Activated B cell treated with CpG ODN at 0.5 μM for 24 hours (primary cell): ENCODE measurements around the gene MRPL34. TPM values are rescaled to one million over a fixed set of nuclear protein-coding genes. Genes with fewer than 3 reads are reported as not detected.

Experiments
- ATAC-seq: fragments of 200-7000 bp; cut with Tn5 transposase; one replicate; pipeline ENCODE4 v1.10.0; 2021; ENCODE audit warnings: low read depth, mild to moderate bottlenecking, moderate library complexity
- CTCF ChIA-PET: fragments of 350-600 bp; sonication (Branson Sonifier 250); formaldehyde crosslinking; loops from one replicate; lab custom pipeline; 2021; ENCODE audit warnings: antibody characterized with exemption; lab: Charles Lee
- POLR2A ChIA-PET: fragments of 350-600 bp; sonication (Branson Sonifier 250); formaldehyde crosslinking; loops from one replicate; lab custom pipeline; 2021; ENCODE audit warnings: antibody characterized with exemption; lab: Charles Lee
- DNase-seq: peaks from one replicate; pipeline ENCODE4 v3.0.0; 2022
- H3K27ac Mint-ChIP-seq: one replicate; pipeline ENCODE4 v1.8.0; 2020; ENCODE audit warnings: mixed read lengths
- H3K27me3 Mint-ChIP-seq: one replicate; pipeline ENCODE4 v1.8.0; 2021; ENCODE audit warnings: mixed read lengths
- H3K36me3 Mint-ChIP-seq: one replicate; pipeline ENCODE4 v1.8.0; 2021; ENCODE audit warnings: low read depth, mixed read lengths
- H3K4me1 Mint-ChIP-seq: one replicate; pipeline ENCODE4 v1.8.0; 2021; ENCODE audit warnings: mixed read lengths
- H3K4me3 Mint-ChIP-seq: one replicate; pipeline ENCODE4 v1.8.0; 2020; ENCODE audit warnings: mild to moderate bottlenecking, mixed read lengths
- H3K9me3 Mint-ChIP-seq: one replicate; pipeline ENCODE4 v1.8.0; 2020; ENCODE audit warnings: mixed read lengths
- intact Hi-C: fragments of 100-400 bp; cut with micrococcal nuclease; formaldehyde crosslinking; loops from one replicate; pipeline ENCODE4 v1.15.1; 2024
- total RNA-seq: library from RNA; stranded (reverse); gene quantifications from 2 replicates; pipeline ENCODE4 v1.2.3, GENCODE V29; 2022
- TF ChIP-seq, protein P1 (sequence below): fragments of 200-600 bp; IDR thresholded peaks from one replicate; pipeline ENCODE4 v1.8.0; 2022; ENCODE audit warnings: antibody characterized with exemption, mild to moderate bottlenecking

MRPL34 gene
- total RNA-seq, 1 donor from 2014 or later: 38.2 TPM

DNA sequence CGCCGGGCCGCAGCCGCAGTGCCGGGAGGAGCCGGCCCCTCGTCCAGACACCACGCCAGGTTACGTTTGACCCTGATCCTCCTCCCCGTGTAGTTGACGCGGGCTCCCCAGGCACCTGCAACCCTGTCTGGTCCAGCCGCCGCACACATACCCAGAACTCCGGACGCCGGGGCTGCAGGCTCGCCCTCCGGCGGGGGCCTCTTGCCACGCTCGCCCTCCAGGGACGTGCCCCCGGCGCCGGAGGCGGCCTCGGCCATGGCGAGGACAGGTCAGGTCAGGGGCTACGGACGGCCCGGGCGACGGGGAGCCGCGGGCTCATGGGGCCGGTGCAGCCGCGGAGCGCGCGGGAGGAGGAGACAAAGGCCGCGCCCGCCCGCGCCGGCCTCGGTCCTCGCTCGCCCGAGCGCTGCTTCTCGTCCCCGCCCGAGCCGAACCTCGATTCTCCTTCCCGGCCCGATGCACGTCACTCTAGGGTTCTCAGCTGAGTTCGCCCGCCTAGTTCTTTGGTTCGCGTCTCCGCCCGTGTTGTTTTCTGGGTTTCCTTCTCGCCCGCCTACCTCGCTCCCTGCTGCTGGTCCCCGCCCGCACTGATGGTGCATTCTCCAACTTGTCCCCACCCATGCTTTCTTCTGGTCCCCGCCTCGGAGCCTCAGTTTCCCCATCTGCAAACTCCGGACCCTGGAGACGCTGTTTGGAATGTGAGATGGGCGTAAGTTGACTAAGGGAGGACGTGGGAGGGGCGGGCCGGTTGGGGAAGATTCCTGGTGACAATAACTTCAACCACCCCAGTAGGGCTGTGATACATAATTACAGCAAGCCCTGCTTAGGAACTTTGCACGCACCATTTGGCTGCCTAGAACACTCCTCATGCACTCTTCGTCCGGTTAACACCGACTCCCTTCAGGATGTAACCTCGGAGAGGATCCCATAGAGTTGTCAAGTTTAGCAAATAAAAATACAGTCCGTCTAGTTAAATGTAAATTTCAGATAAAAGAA lies 29.0 kb downstream of the MRPL34 start, which contains the start of gene ANO8:
ANO8 (minus strand) TSS at position 442 of the 996 bp plus-strand sequence; CDS start at position 257, 185 bp downstream.
- Mint-ChIP-seq H3K4me3 (peak within 1 kb of the TSS; percentile 82), H3K27ac (peak within 1 kb of the TSS; percentile 46), H3K27me3 (peaks cover 6% of the 10 kb centered on the region), H3K36me3 (peaks cover 18% of the 10 kb centered on the region), H3K4me1 (peaks cover 41% of the 10 kb centered on the region), H3K9me3 (no peaks in the 10 kb centered on the region)
- CTCF ChIA-PET: interaction anchor here (0.6 to 1.7 kb wide), 3 partner anchors 29 to 53 kb away, joined by 3 to 4 read pairs (median 3); partner anchors contain the start of gene MRPL34
- TF ChIP-seq, protein P1, sequence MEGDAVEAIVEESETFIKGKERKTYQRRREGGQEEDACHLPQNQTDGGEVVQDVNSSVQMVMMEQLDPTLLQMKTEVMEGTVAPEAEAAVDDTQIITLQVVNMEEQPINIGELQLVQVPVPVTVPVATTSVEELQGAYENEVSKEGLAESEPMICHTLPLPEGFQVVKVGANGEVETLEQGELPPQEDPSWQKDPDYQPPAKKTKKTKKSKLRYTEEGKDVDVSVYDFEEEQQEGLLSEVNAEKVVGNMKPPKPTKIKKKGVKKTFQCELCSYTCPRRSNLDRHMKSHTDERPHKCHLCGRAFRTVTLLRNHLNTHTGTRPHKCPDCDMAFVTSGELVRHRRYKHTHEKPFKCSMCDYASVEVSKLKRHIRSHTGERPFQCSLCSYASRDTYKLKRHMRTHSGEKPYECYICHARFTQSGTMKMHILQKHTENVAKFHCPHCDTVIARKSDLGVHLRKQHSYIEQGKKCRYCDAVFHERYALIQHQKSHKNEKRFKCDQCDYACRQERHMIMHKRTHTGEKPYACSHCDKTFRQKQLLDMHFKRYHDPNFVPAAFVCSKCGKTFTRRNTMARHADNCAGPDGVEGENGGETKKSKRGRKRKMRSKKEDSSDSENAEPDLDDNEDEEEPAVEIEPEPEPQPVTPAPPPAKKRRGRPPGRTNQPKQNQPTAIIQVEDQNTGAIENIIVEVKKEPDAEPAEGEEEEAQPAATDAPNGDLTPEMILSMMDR: no peak
- ATAC-seq (peak; percentile 62), DNase-seq (peak; percentile 92)
- POLR2A ChIA-PET: interaction anchor here (0.5 to 1.9 kb wide), 9 partner anchors 26 to 133 kb away, joined by 4 to 9 read pairs (median 6); partner anchors contain the start of genes ABHD8, DDA1, MRPL34 and MVB12A
- intact Hi-C loops: loop anchor here (1.0 to 10.0 kb wide), 2 partner anchors 67 to 420 kb away; partner anchors contain the start of genes BABAM1 and FCHO1

DNA sequence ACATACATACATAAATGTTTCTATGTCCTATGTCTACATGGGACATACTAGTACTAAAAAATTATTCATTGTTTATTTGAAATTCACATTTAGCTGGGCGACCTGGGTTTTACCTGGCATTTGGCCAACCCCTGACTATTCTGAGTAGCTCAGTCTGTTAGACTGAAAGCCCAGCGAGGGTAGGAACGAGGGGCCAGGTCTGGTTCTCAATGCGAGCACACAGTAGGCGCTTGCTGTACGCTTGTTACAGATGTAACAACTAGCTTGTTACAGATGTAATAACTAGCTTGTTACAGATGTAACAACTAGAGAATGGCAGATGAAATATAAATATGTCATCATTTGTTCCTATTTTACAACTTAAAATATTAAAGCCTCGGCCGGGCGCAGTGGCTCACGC lies 29.9 kb downstream of the MRPL34 start:
- Mint-ChIP-seq H3K4me3 (no peak overlapping the region), H3K4me1 (peaks cover 38% of the 10 kb centered on the region), H3K27me3 (peaks cover 4% of the 10 kb centered on the region), H3K27ac (no peak overlapping the region), H3K9me3 (no peaks in the 10 kb centered on the region), H3K36me3 (peaks cover 18% of the 10 kb centered on the region)
- CTCF ChIA-PET: interaction anchor here (1.2 to 1.7 kb wide), 2 partner anchors 30 to 52 kb away, joined by 3 read pairs; partner anchors contain the start of gene MRPL34
- DNase-seq (no peak), ATAC-seq (no peak)
- intact Hi-C loops: loop anchor here (10.0 kb wide), 1 partner anchor 419 kb away; the partner anchor contains the start of gene FCHO1
- POLR2A ChIA-PET: interaction anchor here (0.6 to 1.6 kb wide), 6 partner anchors 9 to 109 kb away, joined by 3 to 13 read pairs (median 6); partner anchors contain the start of genes ABHD8, DDA1, MRPL34 and MVB12A
- TF ChIP-seq, protein P1: no peak

DNA sequence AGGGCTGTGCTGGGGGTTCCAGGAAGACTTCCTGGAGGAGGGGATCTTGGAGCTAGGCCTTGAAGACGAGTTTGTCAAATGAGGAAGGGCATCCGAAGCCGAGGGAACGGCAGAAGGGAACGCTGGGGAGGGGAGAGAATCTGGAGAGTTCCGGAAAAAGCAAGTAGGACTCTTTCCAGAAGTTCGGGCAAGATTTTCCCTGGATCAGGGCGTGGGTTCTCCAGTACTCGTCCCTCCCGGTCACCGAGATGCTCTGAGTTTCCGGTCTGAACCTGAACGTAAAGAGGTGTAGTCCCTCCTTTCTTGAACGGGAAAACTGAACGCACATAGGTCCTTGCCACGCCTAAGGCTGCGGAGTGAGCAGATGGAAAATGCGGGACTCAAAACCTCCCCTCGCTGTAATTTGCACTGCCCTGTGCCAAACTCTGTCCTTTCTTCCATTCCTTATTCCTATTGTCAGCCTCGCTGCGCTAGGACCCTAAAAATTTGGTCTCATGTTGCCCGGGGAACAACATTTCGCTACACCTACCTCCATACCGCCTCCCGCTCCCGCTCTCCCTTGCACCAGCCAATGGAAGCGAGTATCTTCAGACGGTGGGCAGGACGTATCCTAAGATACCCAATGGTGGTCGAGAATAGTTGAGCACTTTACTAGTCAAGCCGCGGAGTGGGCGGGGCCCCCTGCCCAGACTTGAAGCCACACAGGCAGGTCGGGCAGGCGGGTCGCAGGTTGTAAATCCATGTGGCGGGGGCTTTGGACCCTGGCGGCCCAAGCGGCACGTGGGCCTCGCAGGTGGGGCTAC lies 31.4 kb downstream of the MRPL34 start, which contains the start of gene GTPBP3:
GTPBP3 (plus strand) TSS at position 682 of the 803 bp plus-strand sequence; CDS start at position 741, 59 bp downstream.
- peak; percentile 87 for DNase-seq
- CTCF ChIA-PET: interaction anchor here (1.1 kb wide), 1 partner anchor 32 kb away, joined by 4 read pairs; no protein-coding TSS in a partner anchor
- no peaks in the 10 kb centered on the region for H3K27me3 Mint-ChIP-seq
- peak; percentile 88 for ATAC-seq
- peak within 1 kb of the TSS; percentile 89 for H3K27ac Mint-ChIP-seq
- peaks cover 36% of the 10 kb centered on the region for H3K4me1 Mint-ChIP-seq
- no peaks in the 10 kb centered on the region for H3K9me3 Mint-ChIP-seq
- POLR2A ChIA-PET: interaction anchor here (0.5 to 1.2 kb wide), 4 partner anchors 28 to 948 kb away, joined by 3 to 7 read pairs (median 4); partner anchors contain the start of genes BABAM1, DDA1 and MYO9B
- intact Hi-C loops: loop anchor here (1.0 to 10.0 kb wide), 6 partner anchors 28 to 418 kb away; partner anchors contain the start of genes DDA1, FCHO1, MRPL34 and USE1
- peaks cover 24% of the 10 kb centered on the region for H3K36me3 Mint-ChIP-seq
- TF ChIP-seq, protein P1: no peak
- H3K4me3 Mint-ChIP-seq: peak within 1 kb of the TSS; percentile 90

DNA sequence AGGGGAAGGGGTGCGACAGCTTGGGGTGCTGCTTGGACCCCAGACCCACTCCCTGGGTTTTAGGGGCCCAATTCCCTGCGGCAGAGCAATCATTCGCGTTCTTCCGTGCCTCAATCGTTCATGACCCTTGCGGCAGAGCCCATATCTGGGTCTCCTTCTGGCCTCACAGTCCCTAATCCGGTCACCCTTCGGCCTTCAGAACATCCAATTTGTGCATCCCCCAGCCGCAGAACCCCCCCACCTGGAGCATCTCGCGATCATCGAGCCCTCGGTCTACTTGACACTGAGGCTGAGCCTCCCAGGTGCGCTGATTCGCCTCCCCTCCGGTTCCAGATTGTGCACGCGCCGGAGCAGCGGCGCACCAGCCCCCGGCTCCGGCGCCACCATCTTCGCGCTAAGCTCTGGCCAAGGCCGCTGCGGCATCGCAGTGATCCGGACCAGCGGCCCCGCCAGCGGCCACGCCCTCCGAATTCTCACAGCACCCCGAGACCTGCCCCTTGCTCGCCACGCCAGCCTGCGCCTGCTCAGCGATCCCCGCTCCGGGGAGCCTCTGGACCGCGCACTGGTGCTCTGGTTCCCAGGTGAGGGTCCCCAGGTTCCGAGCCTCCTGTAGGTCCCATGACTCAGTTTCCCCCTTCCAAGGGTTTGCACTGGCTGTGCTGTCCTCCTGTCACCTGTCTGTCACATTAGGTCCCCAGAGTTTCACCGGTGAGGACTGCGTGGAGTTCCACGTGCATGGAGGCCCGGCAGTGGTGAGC lies 32.2 kb downstream of the MRPL34 start:
- no peaks in the 10 kb centered on the region for H3K27me3 Mint-ChIP-seq
- ChIA-PET CTCF (no interaction called here), POLR2A (interaction anchor here (0.5 to 0.6 kb wide), 2 partner anchors 262 to 947 kb away, joined by 3 to 7 read pairs; partner anchors contain the start of gene MYO9B)
- DNase-seq: no peak
- intact Hi-C loops: loop anchor here (1.0 to 10.0 kb wide), 6 partner anchors 29 to 417 kb away; partner anchors contain the start of genes DDA1, FCHO1, MRPL34 and USE1
- H3K4me1 Mint-ChIP-seq: peaks cover 36% of the 10 kb centered on the region
- H3K36me3 Mint-ChIP-seq: peaks cover 24% of the 10 kb centered on the region
- peak overlapping the region; percentile 89 for H3K27ac Mint-ChIP-seq
- TF ChIP-seq, protein P1: no peak
- peak overlapping the region; percentile 90 for H3K4me3 Mint-ChIP-seq
- no peaks in the 10 kb centered on the region for H3K9me3 Mint-ChIP-seq
- ATAC-seq: no peak
